AG09309 (cell line): ENCODE results near the gene GIMAP8.

Source experiments
- DNase-seq: peaks from one replicate; pipeline ENCODE4 v3.0.0-alpha.2; 2010; ENCODE audit warnings: low read depth
- H3K4me3 ChIP-seq: 2 replicates; pipeline ENCODE4 v1.5.1; 2011; ENCODE audit warnings: mild to moderate bottlenecking, low read depth, low read length, moderate library complexity; ENCODE audit not compliant: control insufficient read depth
- TF ChIP-seq, protein P1 (sequence below): IDR thresholded peaks from 2 replicates; pipeline ENCODE4 v1.5.1; 2011; ENCODE audit warnings: mild to moderate bottlenecking, low read depth, low read length, inconsistent platforms; ENCODE audit not compliant: insufficient read depth, control insufficient read depth; ENCODE audit errors: missing control alignments

Gene GIMAP8

DNA sequence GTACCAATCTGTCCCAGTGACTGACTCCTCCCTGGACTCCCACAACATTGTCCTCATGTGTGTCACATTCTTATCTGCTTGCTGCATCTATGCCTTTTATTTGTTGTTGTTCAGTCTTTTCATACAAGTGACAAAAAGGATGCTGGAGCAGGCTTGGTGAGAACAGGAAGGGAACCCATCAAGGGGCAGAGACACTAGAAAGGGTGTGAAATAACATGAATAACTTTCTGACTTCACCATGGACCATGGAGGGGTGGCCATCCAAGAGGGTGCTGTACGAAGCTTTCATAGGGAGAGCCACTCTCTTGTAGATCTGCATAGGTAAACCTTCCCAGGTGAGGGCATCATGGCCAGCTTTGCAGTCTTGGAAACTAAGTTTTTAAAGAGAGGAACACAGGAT is 14.5 kb downstream of the GIMAP8 start:
- TF ChIP-seq, protein P1, sequence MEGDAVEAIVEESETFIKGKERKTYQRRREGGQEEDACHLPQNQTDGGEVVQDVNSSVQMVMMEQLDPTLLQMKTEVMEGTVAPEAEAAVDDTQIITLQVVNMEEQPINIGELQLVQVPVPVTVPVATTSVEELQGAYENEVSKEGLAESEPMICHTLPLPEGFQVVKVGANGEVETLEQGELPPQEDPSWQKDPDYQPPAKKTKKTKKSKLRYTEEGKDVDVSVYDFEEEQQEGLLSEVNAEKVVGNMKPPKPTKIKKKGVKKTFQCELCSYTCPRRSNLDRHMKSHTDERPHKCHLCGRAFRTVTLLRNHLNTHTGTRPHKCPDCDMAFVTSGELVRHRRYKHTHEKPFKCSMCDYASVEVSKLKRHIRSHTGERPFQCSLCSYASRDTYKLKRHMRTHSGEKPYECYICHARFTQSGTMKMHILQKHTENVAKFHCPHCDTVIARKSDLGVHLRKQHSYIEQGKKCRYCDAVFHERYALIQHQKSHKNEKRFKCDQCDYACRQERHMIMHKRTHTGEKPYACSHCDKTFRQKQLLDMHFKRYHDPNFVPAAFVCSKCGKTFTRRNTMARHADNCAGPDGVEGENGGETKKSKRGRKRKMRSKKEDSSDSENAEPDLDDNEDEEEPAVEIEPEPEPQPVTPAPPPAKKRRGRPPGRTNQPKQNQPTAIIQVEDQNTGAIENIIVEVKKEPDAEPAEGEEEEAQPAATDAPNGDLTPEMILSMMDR, result no peak
- no peak for DNase-seq
- H3K4me3 ChIP-seq, result no peak overlapping the region

DNA sequence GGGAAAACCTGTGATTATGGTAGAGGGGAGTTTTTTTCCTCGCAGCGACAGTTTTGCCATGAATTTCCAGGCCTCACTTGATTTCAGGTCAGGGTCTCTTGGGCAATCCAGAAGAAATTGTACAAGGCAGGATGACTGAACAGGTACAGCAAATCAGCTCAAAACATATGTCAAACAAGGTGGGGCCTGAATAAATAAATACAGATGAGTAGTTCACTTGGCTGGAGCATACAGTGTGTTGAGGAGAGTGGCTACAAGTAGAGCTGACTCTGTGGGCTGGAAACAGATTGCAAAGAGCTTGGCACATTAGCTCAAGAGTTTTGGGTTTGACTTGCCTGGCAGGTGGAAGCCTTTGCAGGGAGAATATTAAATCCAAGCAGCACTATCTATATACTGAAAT is 15.0 kb downstream of the GIMAP8 start:
- TF ChIP-seq, protein P1, result no peak
- H3K4me3 ChIP-seq, result no peak overlapping the region

DNA sequence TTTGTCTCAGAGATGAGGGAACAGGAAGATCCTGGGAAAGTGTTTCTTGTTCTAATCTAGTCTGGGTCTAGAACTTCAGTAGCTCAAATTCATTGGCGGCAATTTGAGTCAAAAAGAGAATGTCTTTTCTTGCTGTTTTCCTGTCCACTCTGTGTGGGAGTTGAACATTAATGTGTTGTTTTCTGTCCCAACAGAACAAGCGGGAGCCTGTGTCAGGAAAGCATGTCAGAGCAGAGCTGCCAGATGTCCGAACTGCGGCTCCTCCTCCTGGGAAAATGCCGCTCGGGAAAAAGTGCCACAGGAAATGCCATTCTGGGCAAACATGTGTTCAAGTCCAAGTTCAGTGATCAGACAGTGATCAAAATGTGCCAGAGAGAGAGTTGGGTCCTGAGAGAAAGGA is 16.0 kb downstream of the GIMAP8 start:
- DNase-seq, result no peak
- no peak overlapping the region for H3K4me3 ChIP-seq
- TF ChIP-seq, protein P1, result no peak

More for the DNA sequence above, 15.0 kb downstream of the GIMAP8 start:
- DNase-seq, result no peak

DNA sequence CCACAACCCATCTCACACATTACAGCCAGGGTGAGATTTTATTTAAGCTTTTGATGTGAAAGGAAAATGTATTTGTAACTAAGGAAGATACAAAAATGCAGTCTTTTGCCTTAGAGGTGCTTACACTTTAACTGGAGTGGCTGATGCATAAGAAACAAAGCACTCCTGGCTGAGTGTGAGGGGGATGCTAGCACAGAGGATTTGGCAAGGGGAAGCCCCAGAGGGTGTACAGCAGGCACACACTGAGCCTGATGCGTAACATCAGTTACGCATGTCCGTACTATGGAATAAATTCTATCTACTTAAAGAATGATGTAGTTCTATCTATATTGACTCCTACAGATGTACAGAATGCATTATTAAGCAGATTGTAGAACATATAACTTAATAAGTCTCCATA is 17.8 kb downstream of the GIMAP8 start:
- no peak for DNase-seq
- H3K4me3 ChIP-seq, result no peak overlapping the region
- TF ChIP-seq, protein P1, result no peak

DNA sequence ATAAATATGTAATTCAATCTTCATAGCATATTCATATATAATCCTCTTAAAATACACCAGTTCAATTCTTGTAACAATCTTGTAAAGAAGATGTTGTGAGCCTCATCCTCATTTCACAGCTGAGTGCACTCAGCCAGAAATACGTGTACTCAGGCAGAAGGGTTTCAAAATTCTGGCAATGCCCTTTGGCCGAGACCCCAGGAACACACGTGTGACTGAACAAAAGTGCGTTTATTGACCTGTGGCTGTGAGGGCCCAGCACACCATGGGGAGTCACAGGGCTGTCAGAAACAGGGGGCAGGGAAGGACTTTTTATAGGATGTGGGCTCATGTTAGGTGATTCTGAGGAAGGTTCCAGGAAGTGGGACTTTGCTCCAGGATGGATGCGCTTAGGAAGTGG is 21.5 kb downstream of the GIMAP8 start:
- no peak for DNase-seq
- H3K4me3 ChIP-seq, result no peak overlapping the region
- TF ChIP-seq, protein P1, result no peak

DNA sequence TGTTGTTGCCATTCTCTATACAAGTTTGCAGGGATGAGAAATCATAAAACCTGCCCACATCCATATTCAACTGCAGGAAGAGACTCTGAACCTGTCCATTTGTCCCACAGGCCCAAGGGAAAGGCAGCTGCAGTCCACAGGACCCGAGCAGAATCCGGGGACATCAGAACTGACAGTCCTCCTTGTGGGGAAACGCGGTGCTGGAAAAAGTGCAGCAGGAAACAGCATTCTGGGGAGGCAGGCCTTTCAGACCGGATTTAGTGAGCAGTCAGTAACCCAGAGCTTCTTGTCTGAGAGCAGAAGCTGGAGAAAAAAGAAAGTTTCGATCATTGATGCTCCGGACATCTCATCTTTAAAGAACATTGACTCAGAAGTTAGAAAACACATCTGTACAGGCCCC is 23.5 kb downstream of the GIMAP8 start:
- no peak for DNase-seq
- TF ChIP-seq, protein P1, result no peak
- H3K4me3 ChIP-seq, result no peak overlapping the region

DNA sequence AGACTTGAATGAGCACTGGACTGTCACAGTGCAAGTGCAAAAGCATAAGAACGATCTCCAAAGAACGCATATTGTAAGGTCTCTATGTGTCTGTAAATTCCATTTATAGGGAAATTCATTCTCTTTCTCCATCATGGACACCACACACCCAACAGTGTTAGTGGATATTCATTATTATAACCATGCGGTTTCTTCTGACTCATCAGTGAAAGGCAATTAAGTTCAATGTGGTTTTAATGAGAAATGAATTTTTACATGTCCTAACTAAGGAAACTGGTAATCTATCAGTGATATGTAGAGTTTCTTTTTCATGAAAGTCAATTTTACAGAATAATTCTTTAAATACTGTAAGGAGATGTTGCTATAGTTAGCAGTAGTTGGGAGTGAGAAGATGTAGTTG is 25.9 kb downstream of the GIMAP8 start:
- TF ChIP-seq, protein P1, result no peak
- DNase-seq, result no peak
- no peak overlapping the region for H3K4me3 ChIP-seq
